ENCODE measurements around the gene DNAJC5G. TPM values are rescaled to one million over a fixed set of nuclear protein-coding genes. Genes with fewer than 3 reads are reported as not detected.

The DNAJC5G gene
- total and polyA plus RNA-seq, 9 of the 15 experiments (the other 6 are each of a cell fraction or from before 2014, with no cell fraction given) = not detected

GRCh38 chr2:27291865-27292264 lies 16.6 kb downstream of the DNAJC5G start (continued):
- no peak for TF ChIP-seq ZNF318 (IDR thresholded peaks at IDR 0.05; ENCODE audit: borderline replicate concordance in 1 of 2, low read depth in 1 of 2)
- no peak for TF ChIP-seq RNF219 (CRISPR knock-in tag; IDR thresholded peaks at IDR 0.05)
- TF ChIP-seq ZNF143 (CRISPR knock-in tag; IDR thresholded peaks at IDR 0.05) = no peak
- no peak for TF ChIP-seq TAF9B (IDR thresholded peaks at IDR 0.05; ENCODE audit: partially characterized antibody)
- TF ChIP-seq ATF1 (CRISPR knock-in tag; IDR thresholded peaks at IDR 0.05) = no peak
- TF ChIP-seq ATF1 (tag; IDR thresholded peaks at IDR 0.05) = no peak
- TF ChIP-seq EZH2 (IDR thresholded peaks at IDR 0.05; ENCODE audit: borderline replicate concordance, low read depth, low read length) = no peak
- no peak for TF ChIP-seq ZNF407 (IDR thresholded peaks at IDR 0.05; ENCODE audit: low read depth)
- no peak for TF ChIP-seq CXXC5 (CRISPR knock-in tag; IDR thresholded peaks at IDR 0.05)
- TF ChIP-seq FOXA1 (IDR thresholded peaks at IDR 0.05; ENCODE audit: borderline replicate concordance) = no peak

All from K562 (cell line).